SIG-M5 treated with dmso at 0.1 percent for 504 hours (cell line): ENCODE measurements around the gene LRRC27.
"Not testable (repeated sequence)": the region's sequence is repeated elsewhere in the genome, so short reads cannot be mapped to it uniquely, and the experiment has no call there.

Experiments
- DNase-seq: peaks from one replicate; lab custom pipeline; 2025; ENCODE audit not compliant: unreplicated experiment; lab: John Stamatoyannopoulos, UW

The LRRC27 gene

GRCh38 chr10:132336919-132337407 lies 5.0 kb downstream of the LRRC27 start:
- DNase-seq, result no peak

GRCh38 chr10:132337854-132338253 lies 5.9 kb downstream of the LRRC27 start:
- DNase-seq, result not testable (repeated sequence)

- no peak for DNase-seq
These were observed 6.9 kb downstream of the LRRC27 start for GRCh38 chr10:132338876-132339275.

GRCh38 chr10:132339276-132339675 lies 7.3 kb downstream of the LRRC27 start:
- DNase-seq, result no peak

GRCh38 chr10:132341017-132341416 lies 9.0 kb downstream of the LRRC27 start:
- no peak for DNase-seq

GRCh38 chr10:132341781-132342180 lies 9.8 kb downstream of the LRRC27 start:
- no peak for DNase-seq

- no peak for DNase-seq
These were observed 10.6 kb downstream of the LRRC27 start for GRCh38 chr10:132342553-132342952.

GRCh38 chr10:132344386-132344785 lies 12.4 kb downstream of the LRRC27 start:
- DNase-seq, result no peak

- DNase-seq, result no peak
These were observed 13.4 kb downstream of the LRRC27 start for GRCh38 chr10:132345345-132345744.

- no peak for DNase-seq
These were observed 14.8 kb downstream of the LRRC27 start for GRCh38 chr10:132346806-132347205.

GRCh38 chr10:132347211-132347930 lies 15.4 kb downstream of the LRRC27 start:
- no peak for DNase-seq

- DNase-seq, result no peak
These were observed 15.9 kb downstream of the LRRC27 start for GRCh38 chr10:132347931-132348267.

- DNase-seq, result no peak
These were observed 17.8 kb downstream of the LRRC27 start for GRCh38 chr10:132349766-132350165.

- no peak for DNase-seq
These were observed 18.4 kb downstream of the LRRC27 start for GRCh38 chr10:132350391-132350790.

GRCh38 chr10:132350946-132351345 lies 19.0 kb downstream of the LRRC27 start:
- DNase-seq, result no peak

- no peak for DNase-seq
These were observed 19.6 kb downstream of the LRRC27 start for GRCh38 chr10:132351611-132352010.

- peak; percentile 33 for DNase-seq
These were observed 20.7 kb downstream of the LRRC27 start for GRCh38 chr10:132352462-132353308.

GRCh38 chr10:132353456-132354355 lies 21.7 kb downstream of the LRRC27 start:
- no peak for DNase-seq

- DNase-seq, result no peak
These were observed 22.5 kb downstream of the LRRC27 start for GRCh38 chr10:132354356-132355094.

- DNase-seq, result no peak
These were observed 23.3 kb downstream of the LRRC27 start for GRCh38 chr10:132355297-132355696.

- no peak for DNase-seq
These were observed 23.8 kb downstream of the LRRC27 start for GRCh38 chr10:132355754-132356153.
